ENCODE measurements around the gene SUPT6H. TPM values are rescaled to one million over a fixed set of nuclear protein-coding genes. Genes with fewer than 3 reads are reported as not detected.

Gene SUPT6H
- total and polyA plus RNA-seq, 2 donors (not counting 1 experiment from before 2014, with no cell fraction given) = 35.8 to 110 TPM

DNA sequence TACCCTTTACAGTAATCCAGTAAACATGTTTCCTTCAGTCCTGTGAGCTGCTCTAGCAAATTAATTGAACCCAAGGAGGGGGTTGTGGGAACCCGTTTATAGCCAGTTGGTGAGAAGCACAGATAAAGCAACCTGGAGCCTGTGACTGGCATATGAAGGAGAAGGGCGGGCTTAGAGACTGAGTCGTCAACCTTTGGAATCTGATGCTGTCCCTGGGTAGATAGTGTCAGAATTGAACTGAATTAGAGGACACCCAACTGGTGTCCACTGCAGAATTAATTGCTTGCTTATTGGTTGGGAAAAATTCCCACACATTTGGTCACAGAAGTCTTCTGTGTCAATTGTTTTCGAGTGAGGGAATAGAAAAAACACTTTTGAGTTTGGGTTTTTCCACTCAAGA, 35.2 kb upstream of the SUPT6H start:
- Histone ChIP-seq H2AFZ (ENCODE audit: insufficient read depth, low read depth, low read length, poor library complexity, severe bottlenecking) (no peak overlapping the region), H3K79me2 (ENCODE audit: control insufficient read depth, insufficient read depth, low read length) (peaks cover 13% of the 10 kb centered on the region), H3K27ac (ENCODE audit: low read length in 2 of 2) (no peak overlapping the region), H3K9ac (ENCODE audit: low read length) (no peak overlapping the region), H3K4me3 (ENCODE audit: control extremely low read depth in 1 of 5, extremely low read depth in 1 of 5, insufficient read depth in 1 of 5, low read depth in 2 of 5, low read length in 4 of 5) (no peak overlapping the region), H3K9me3 (ENCODE audit: control extremely low read depth in 1 of 3, control insufficient read depth in 2 of 3, insufficient read depth in 1 of 3, low read length in 2 of 3) (no peaks in the 10 kb centered on the region), H4K20me1 (ENCODE audit: control insufficient read depth, insufficient read depth, low read length, poor library complexity, severe bottlenecking) (peaks cover 13% of the 10 kb centered on the region), H3K27me3 (replicated peaks in 1 of 4; ENCODE audit: control extremely low read depth in 1 of 4, control insufficient read depth in 3 of 4, insufficient read depth in 4 of 4, low read length in 3 of 4) (no peaks in the 10 kb centered on the region), H3K4me2 (replicated peaks; ENCODE audit: low read depth, low read length, poor library complexity, severe bottlenecking) (no peak overlapping the region), H3K36me3 (replicated peaks in 1 of 2; ENCODE audit: control extremely low read depth in 1 of 2, control insufficient read depth in 1 of 2, extremely low read depth in 1 of 2, insufficient read depth in 2 of 2, low read length in 1 of 2) (peaks cover 8 to 72% of the 10 kb centered on the region in 2 experiments), H3K4me1 (ENCODE audit: control insufficient read depth in 2 of 2, insufficient read depth in 2 of 2, low read length in 2 of 2) (no peaks in the 10 kb centered on the region)
- DNase-seq (no peak), ATAC-seq (ENCODE audit: low read depth) (no peak)
- ChIA-PET CTCF (no interaction called here), POLR2A (no interaction called here)
- intact Hi-C loops (cut with micrococcal nuclease) = no loop called here
- H3K9me3 Mint-ChIP-seq (ENCODE audit: insufficient read depth) = no peaks in the 10 kb centered on the region
- no peaks in the 10 kb centered on the region for H3K4me1 Mint-ChIP-seq
- H3K27me3 Mint-ChIP-seq = no peaks in the 10 kb centered on the region
- H3K4me3 Mint-ChIP-seq = no peak overlapping the region
- WGBS (ENCODE audit: insufficient coverage) = 94% methylated on average over 3 of the region's 4 CpGs
- no peak for TF ChIP-seq EZH2 (IDR thresholded peaks at IDR 0.05; ENCODE audit: borderline replicate concordance, insufficient read depth, low read depth, low read length, poor library complexity, severe bottlenecking)
- TF ChIP-seq, protein P1, sequence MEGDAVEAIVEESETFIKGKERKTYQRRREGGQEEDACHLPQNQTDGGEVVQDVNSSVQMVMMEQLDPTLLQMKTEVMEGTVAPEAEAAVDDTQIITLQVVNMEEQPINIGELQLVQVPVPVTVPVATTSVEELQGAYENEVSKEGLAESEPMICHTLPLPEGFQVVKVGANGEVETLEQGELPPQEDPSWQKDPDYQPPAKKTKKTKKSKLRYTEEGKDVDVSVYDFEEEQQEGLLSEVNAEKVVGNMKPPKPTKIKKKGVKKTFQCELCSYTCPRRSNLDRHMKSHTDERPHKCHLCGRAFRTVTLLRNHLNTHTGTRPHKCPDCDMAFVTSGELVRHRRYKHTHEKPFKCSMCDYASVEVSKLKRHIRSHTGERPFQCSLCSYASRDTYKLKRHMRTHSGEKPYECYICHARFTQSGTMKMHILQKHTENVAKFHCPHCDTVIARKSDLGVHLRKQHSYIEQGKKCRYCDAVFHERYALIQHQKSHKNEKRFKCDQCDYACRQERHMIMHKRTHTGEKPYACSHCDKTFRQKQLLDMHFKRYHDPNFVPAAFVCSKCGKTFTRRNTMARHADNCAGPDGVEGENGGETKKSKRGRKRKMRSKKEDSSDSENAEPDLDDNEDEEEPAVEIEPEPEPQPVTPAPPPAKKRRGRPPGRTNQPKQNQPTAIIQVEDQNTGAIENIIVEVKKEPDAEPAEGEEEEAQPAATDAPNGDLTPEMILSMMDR (IDR thresholded peaks at IDR 0.05) = no peak
- H3K27ac Mint-ChIP-seq = no peak overlapping the region

DNA sequence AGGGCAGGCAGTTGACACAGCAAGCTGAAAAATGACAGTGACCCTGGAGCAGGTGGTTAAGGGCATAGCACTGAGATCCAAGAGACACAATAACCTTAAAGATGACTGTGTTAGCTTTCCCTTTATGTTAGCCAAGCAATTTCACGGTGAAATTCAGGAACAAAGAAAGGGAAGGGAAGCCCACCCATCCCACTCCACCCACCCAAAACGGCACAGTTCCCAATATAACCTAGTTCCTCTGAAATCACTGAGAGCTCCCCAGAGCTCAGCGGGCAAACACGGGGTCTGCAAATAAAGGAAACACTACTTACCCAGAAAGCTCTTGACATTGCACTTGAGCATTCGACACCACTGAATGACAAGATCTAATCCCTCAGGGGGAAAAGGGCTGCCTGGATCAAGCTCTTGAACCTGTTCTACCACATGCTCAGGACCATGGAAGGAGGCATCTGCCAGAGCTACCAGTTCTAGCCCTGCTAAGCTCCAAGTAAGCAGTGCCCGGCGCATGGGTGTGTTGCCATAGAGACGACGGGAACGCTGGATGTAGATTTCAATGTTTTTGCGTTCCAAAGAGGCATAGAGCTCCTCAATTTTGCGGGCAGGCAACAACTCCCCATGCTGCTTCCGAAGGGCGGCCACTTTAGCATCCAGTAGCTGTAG, 27.7 kb upstream of the SUPT6H start:
- no peak overlapping the region for H3K9ac ChIP-seq (ENCODE audit: low read length)
- ChIA-PET CTCF (interaction anchor here (0.6 to 1.5 kb wide), 3 partner anchors 10 to 1484 kb away, joined by 3 to 5 read pairs (median 3); partner anchors contain the start of gene RPL23A), POLR2A (interaction anchor here (0.5 kb wide), 1 partner anchor 120 kb away, joined by 3 read pairs; no protein-coding TSS in a partner anchor)
- H3K27me3 ChIP-seq (replicated peaks in 1 of 4; ENCODE audit: control extremely low read depth in 1 of 4, control insufficient read depth in 3 of 4, insufficient read depth in 4 of 4, low read length in 3 of 4) = no peaks in the 10 kb centered on the region
- Mint-ChIP-seq H3K4me3 (no peak overlapping the region), H3K4me1 (peaks cover 4% of the 10 kb centered on the region), H3K9me3 (ENCODE audit: insufficient read depth) (no peaks in the 10 kb centered on the region), H3K27ac (no peak overlapping the region), H3K27me3 (no peaks in the 10 kb centered on the region)
- ATAC-seq (ENCODE audit: low read depth) (no peak), DNase-seq (no peak)
- H2AFZ ChIP-seq (ENCODE audit: insufficient read depth, low read depth, low read length, poor library complexity, severe bottlenecking) = no peak overlapping the region
- no peak overlapping the region for H3K27ac ChIP-seq (ENCODE audit: low read length in 2 of 2)
- TF ChIP-seq EZH2 (IDR thresholded peaks at IDR 0.05; ENCODE audit: borderline replicate concordance, insufficient read depth, low read depth, low read length, poor library complexity, severe bottlenecking) = no peak
- TF ChIP-seq, protein P1 (IDR thresholded peaks at IDR 0.05) = no peak
- no peaks in the 10 kb centered on the region for H3K9me3 ChIP-seq (ENCODE audit: control extremely low read depth in 1 of 3, control insufficient read depth in 2 of 3, insufficient read depth in 1 of 3, low read length in 2 of 3)
- H3K4me1 ChIP-seq (ENCODE audit: control insufficient read depth in 2 of 2, insufficient read depth in 2 of 2, low read length in 2 of 2) = no peaks in the 10 kb centered on the region
- H3K4me2 ChIP-seq (replicated peaks; ENCODE audit: low read depth, low read length, poor library complexity, severe bottlenecking) = no peak overlapping the region
- peaks cover 54% of the 10 kb centered on the region for H4K20me1 ChIP-seq (ENCODE audit: control insufficient read depth, insufficient read depth, low read length, poor library complexity, severe bottlenecking)
- no peak overlapping the region for H3K4me3 ChIP-seq (ENCODE audit: control extremely low read depth in 1 of 5, extremely low read depth in 1 of 5, insufficient read depth in 1 of 5, low read depth in 2 of 5, low read length in 4 of 5)
- H3K79me2 ChIP-seq (ENCODE audit: control insufficient read depth, insufficient read depth, low read length) = peaks cover 62% of the 10 kb centered on the region
- H3K36me3 ChIP-seq (replicated peaks in 1 of 2; ENCODE audit: control extremely low read depth in 1 of 2, control insufficient read depth in 1 of 2, extremely low read depth in 1 of 2, insufficient read depth in 2 of 2, low read length in 1 of 2) = peaks cover 30 to 92% of the 10 kb centered on the region in 2 experiments
- intact Hi-C loops (cut with micrococcal nuclease) = no loop called here
- WGBS (ENCODE audit: insufficient coverage) = 97% methylated on average over 13 of the region's 14 CpGs
